GM12878 (cell line): ENCODE measurements around the gene ASB15. TPM values are rescaled to one million over a fixed set of nuclear protein-coding genes. Genes with fewer than 3 reads are reported as not detected.

ENCODE experiments used
- ATAC-seq: fragments of 200-7000 bp; cut with Tn5 transposase; 3 replicates; pipeline ENCODE4 v1.9.1; 2020; ENCODE audit warnings: mild to moderate bottlenecking, moderate library complexity
- BruUV-seq: library from RNA; stranded (reverse); fragments of 400-500 nt; replicated peaks from 2 replicates; lab custom pipeline; 2021; lab: Mats Ljungman, UMichigan
- CTCF ChIA-PET: fragments of 300-600 bp; sonication (Branson Sonifier 250); formaldehyde crosslinking; extraction: SDS; loops from one replicate; lab custom pipeline; 2021; ENCODE audit warnings: inconsistent platforms; lab: Yijun Ruan, JAX
- POLR2A ChIA-PET: fragments of 350-600 bp; formaldehyde crosslinking; extraction: SDS; loops from one replicate; lab custom pipeline; 2021; ENCODE audit warnings: inconsistent platforms; lab: Charles Lee
- RAD21 ChIA-PET: fragments of 300-600 bp; sonication (Branson Sonifier 250); formaldehyde crosslinking; loops from one replicate; lab custom pipeline; 2023; ENCODE audit warnings: antibody characterized with exemption; ENCODE audit not compliant: unreplicated experiment; lab: Charles Lee
- SMC1A ChIA-PET: fragments of 300-600 bp; sonication (Branson Sonifier 250); formaldehyde crosslinking; loops from one replicate; lab custom pipeline; 2023; ENCODE audit not compliant: unreplicated experiment, uncharacterized antibody; lab: Charles Lee
- DNase-seq: peaks from one replicate; pipeline ENCODE4 v3.0.0-alpha.2; 2011; ENCODE audit warnings: low read depth, low spot score
- FAIRE-seq: peaks from 3 replicates; lab custom pipeline; 2011; peaks lifted over from hg19 to GRCh38; lab: Jason Lieb, UNC
- H2AFZ ChIP-seq: 2 replicates; pipeline ENCODE4 v1.6.0; 2011; ENCODE audit warnings: low read depth, low read length, control low read depth; ENCODE audit not compliant: control insufficient read depth
- H3K27ac ChIP-seq: 2 replicates; pipeline ENCODE4 v1.5.1; 2011; ENCODE audit warnings: control low read depth; ENCODE audit not compliant: control insufficient read depth, insufficient read depth
- H3K27me3 ChIP-seq, 2 experiments: replicated peaks in 1 of 2; 2 replicates each; pipeline versions ENCODE4 v1.6.0 to v1.6.1; 2011; ENCODE audit warnings: low read length in 1 of 2; ENCODE audit not compliant: control insufficient read depth in 2 of 2, insufficient read depth in 2 of 2
- H3K36me3 ChIP-seq, 2 experiments: 2 replicates each; pipeline ENCODE4 v1.5.1; 2011; ENCODE audit warnings: low read length in 1 of 2; ENCODE audit not compliant: control insufficient read depth in 2 of 2, insufficient read depth in 2 of 2
- H3K4me1 ChIP-seq: 2 replicates; pipeline ENCODE4 v1.6.1; 2011; ENCODE audit warnings: mild to moderate bottlenecking, low read length, moderate library complexity, mixed read lengths; ENCODE audit not compliant: control insufficient read depth, insufficient read depth
- H3K4me2 ChIP-seq: 2 replicates; pipeline ENCODE4 v1.6.0; 2011; ENCODE audit warnings: control low read depth; ENCODE audit not compliant: control insufficient read depth, insufficient read depth
- H3K4me3 ChIP-seq: fragments of 200-600 bp; sonication (generic); 2 replicates; pipeline ENCODE4 v1.5.1; 2016
- H3K79me2 ChIP-seq: 2 replicates; pipeline ENCODE4 v1.6.0; 2011; ENCODE audit warnings: low read length; ENCODE audit not compliant: control insufficient read depth, insufficient read depth
- H3K9ac ChIP-seq: 2 replicates; pipeline ENCODE4 v1.8.0; 2011; ENCODE audit warnings: low read length, control low read depth, mixed read lengths; ENCODE audit not compliant: control insufficient read depth, insufficient read depth
- H3K9me3 ChIP-seq: replicated peaks from 3 replicates; pipeline ENCODE4 v1.5.1; 2011; ENCODE audit warnings: mild to moderate bottlenecking, low read length; ENCODE audit not compliant: control insufficient read depth, insufficient read depth
- H4K20me1 ChIP-seq: 2 replicates; pipeline ENCODE4 v1.6.0; 2011; ENCODE audit not compliant: control insufficient read depth, insufficient read depth
- ATF7 ChIP-seq: fragments of 450-650 bp; IDR thresholded peaks from 2 replicates; pipeline ENCODE4 v1.6.1; 2016; ENCODE audit warnings: low read depth, mild to moderate bottlenecking
- CBX5 ChIP-seq: sonication (generic); IDR thresholded peaks from 2 replicates; pipeline ENCODE4 v1.6.1; 2016; ENCODE audit warnings: low read depth, moderate library complexity, mild to moderate bottlenecking, inconsistent platforms
- CEBPZ ChIP-seq: fragments of 150-350 bp; IDR thresholded peaks from 2 replicates; pipeline ENCODE4 v1.6.1; 2016; ENCODE audit warnings: low read depth, low read length
- EP300 ChIP-seq, 2 experiments: fragments of 150-350 bp in 1 of 2; IDR thresholded peaks; 2 replicates each; pipeline ENCODE4 v1.6.1; 2011 to 2012; ENCODE audit warnings: low read depth in 2 of 2, low read length in 2 of 2, borderline replicate concordance in 1 of 2, improper control_type of control experiment in 1 of 2, inconsistent platforms in 1 of 2; ENCODE audit not compliant: control insufficient read depth in 1 of 2
- FOXK2 ChIP-seq: fragments of 450-650 bp; IDR thresholded peaks from 2 replicates; pipeline ENCODE4 v1.6.1; 2017; ENCODE audit warnings: mild to moderate bottlenecking, moderate library complexity
- HDAC6 ChIP-seq: fragments of 200-600 bp; sonication (generic); IDR thresholded peaks from one replicate; pipeline ENCODE4 v1.8.0; 2017; ENCODE audit warnings: antibody characterized with exemption; ENCODE audit not compliant: unreplicated experiment
- IKZF2 ChIP-seq, 2 experiments: fragments of 450-650 bp; IDR thresholded peaks; 2 replicates each; pipeline ENCODE4 v1.6.1; 2017; ENCODE audit warnings: mild to moderate bottlenecking in 2 of 2, moderate library complexity in 2 of 2
- KLF5 ChIP-seq: fragments of 450-650 bp; IDR thresholded peaks from 2 replicates; pipeline ENCODE4 v1.6.1; 2014; ENCODE audit warnings: mild to moderate bottlenecking; ENCODE audit not compliant: partially characterized antibody
- NBN ChIP-seq: fragments of 450-650 bp; IDR thresholded peaks from 2 replicates; pipeline ENCODE4 v1.6.1; 2016
- NFYA ChIP-seq: IDR thresholded peaks from 2 replicates; pipeline ENCODE4 v1.6.1; 2011; ENCODE audit warnings: low read depth, mild to moderate bottlenecking, low read length, improper control_type of control experiment, borderline replicate concordance
- RB1 ChIP-seq: fragments of 450-650 bp; formaldehyde crosslinking; IDR thresholded peaks from 2 replicates; pipeline ENCODE4 v1.6.1; 2017; ENCODE audit warnings: mild to moderate bottlenecking, borderline replicate concordance
- RCOR1 ChIP-seq: conservative IDR thresholded peaks from 2 replicates; pipeline ENCODE4 v1.6.1; 2012; ENCODE audit warnings: low read depth, low read length, improper control_type of control experiment
- SREBF1 ChIP-seq: IDR thresholded peaks from 2 replicates; pipeline ENCODE4 v1.6.1; 2012; ENCODE audit warnings: mild to moderate bottlenecking, low read length
- TAF1 ChIP-seq: IDR thresholded peaks from 2 replicates; pipeline ENCODE4 v1.6.1; 2011; ENCODE audit warnings: mild to moderate bottlenecking, low read depth, low read length, borderline replicate concordance
- whole genome bisulfite sequencing: methylation state at CpG from one replicate; pipeline ENCODE4 v1.1.6; 2016; ENCODE audit warnings: low lambda C conversion rate; ENCODE audit not compliant: insufficient replicate concordance, insufficient coverage; ENCODE audit errors: missing lambda C conversion rate; 5-methylcytosine and 5-hydroxymethylcytosine counted together
- in situ Hi-C: fragments of 300-500 bp; cut with MboI; formaldehyde crosslinking; loops from 9 replicates; pipeline ENCODE4 v1.14.3; 2018; ENCODE audit warnings: mixed read lengths
- intact Hi-C: fragments of 100-400 bp; cut with micrococcal nuclease; formaldehyde crosslinking; loops from one replicate; pipeline ENCODE4 v1.14.2; 2022; ENCODE audit not compliant: unreplicated experiment
- polyA plus RNA-seq, 11 experiments: library from polyadenylated mRNA; depleted of rRNA in 4 of 11; unstranded in 6 of 11; stranded (reverse) in 5 of 11; fragments of >200 nt; fragmentation: Nextera tagmentation in 4 of 11; fragmentation: Illumina TruSeq in 1 of 11; extraction: Ambion mirVana in 4 of 11; extraction: Trizol in 1 of 11; gene quantifications; 1 replicate in 1 of 11; 2 replicates in 10 of 11; pipeline versions ENCODE4 v1.2.1 to v1.2.3, GENCODE V29; 2011 to 2016; ENCODE audit warnings: inconsistent platforms in 2 of 11, missing spikeins in 2 of 11, low read depth in 1 of 11
- total RNA-seq, 4 experiments: library from RNA; depleted of rRNA in 3 of 4; stranded (reverse); fragments of >200 nt in 3 of 4; fragmentation: Illumina TruSeq in 1 of 4; extraction: Trizol in 1 of 4; gene quantifications; 2 replicates each; pipeline versions ENCODE4 v1.2.1 to v1.2.3, GENCODE V29; 2013 to 2021

Gene ASB15
- total and polyA plus RNA-seq, 10 of the 15 experiments (the other 5 are each of a cell fraction or from before 2014, with no cell fraction given), result not detected

GRCh38 chr7:123621707-123622106, 20.1 kb downstream of the ASB15 start:
- no peak overlapping the region for H3K9ac ChIP-seq
- no peak overlapping the region for H3K27ac ChIP-seq
- H3K27me3 ChIP-seq, result no peaks in the 10 kb centered on the region
- BruUV-seq, result no TSS peak
- ChIA-PET POLR2A (no interaction called here), CTCF (interaction anchor here (3.4 to 4.0 kb wide), 2 partner anchors 15 to 250 kb away, joined by 25 to 26 read pairs; no protein-coding TSS in a partner anchor), SMC1A (no interaction called here), RAD21 (interaction anchor here (1.5 kb wide), 1 partner anchor 250 kb away, joined by 3 read pairs; no protein-coding TSS in a partner anchor)
- no peaks in the 10 kb centered on the region for H4K20me1 ChIP-seq
- ATAC-seq (no peak), FAIRE-seq (no peak), DNase-seq (no peak)
- in situ Hi-C loops (no loop called here), intact Hi-C loops (loop anchor here (5.0 kb wide), 1 partner anchor 129 kb away; no protein-coding TSS in a partner anchor)
- no peaks in the 10 kb centered on the region for H3K36me3 ChIP-seq
- no peaks in the 10 kb centered on the region for H3K4me1 ChIP-seq
- H3K4me2 ChIP-seq, result no peak overlapping the region
- H3K4me3 ChIP-seq, result no peak overlapping the region
- WGBS, result 16% methylated on average over 4 of the region's 4 CpGs
- no peaks in the 10 kb centered on the region for H3K9me3 ChIP-seq
- no peak overlapping the region for H2AFZ ChIP-seq
- TF ChIP-seq IKZF2 (IDR thresholded peaks at IDR 0.05), result no peak
- TF ChIP-seq CBX5, result no peak
- TF ChIP-seq RCOR1, result no peak
- TF ChIP-seq KLF5, result no peak
- no peak for TF ChIP-seq SREBF1
- no peak for TF ChIP-seq NFYA
- H3K79me2 ChIP-seq, result no peaks in the 10 kb centered on the region

DNA sequence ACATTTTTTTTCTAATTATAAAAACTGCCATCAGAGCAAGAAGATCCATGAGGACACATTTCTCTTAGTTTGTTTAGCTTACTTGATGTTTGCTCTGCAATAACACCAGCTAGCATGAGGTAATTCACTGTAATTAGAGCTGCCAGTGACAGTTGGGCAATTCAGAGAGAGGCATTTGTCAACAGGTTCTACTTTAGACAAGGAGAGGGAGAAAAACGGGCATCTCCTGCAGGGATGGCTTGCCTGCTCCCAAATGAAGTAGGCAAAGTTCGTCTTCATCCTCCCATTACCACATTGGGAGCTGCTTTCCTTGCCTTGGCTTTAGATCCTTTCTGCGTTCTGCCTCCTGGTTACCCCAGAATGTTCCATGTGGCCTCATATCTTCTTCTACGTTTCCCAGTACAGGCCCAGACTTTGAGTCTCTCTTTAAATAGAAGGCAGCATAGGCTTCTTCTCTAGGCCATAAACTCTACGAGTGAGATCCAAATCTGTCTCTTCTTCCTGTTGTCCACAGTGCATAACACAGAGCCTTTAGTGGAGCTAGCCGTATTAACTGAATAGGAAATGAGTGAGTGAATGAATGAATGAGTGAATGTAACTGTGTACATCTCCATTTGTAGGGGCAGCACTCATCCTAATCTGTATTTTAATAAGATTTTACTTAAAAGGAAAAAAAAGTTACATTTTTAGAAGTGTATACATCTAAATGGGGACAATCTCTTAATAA, 21.2 kb downstream of the ASB15 start:
- ATAC-seq (no peak), FAIRE-seq (no peak), DNase-seq (no peak)
- intact Hi-C loops (loop anchor here (5.0 kb wide), 1 partner anchor 131 kb away; no protein-coding TSS in a partner anchor), in situ Hi-C loops (no loop called here)
- ChIA-PET SMC1A (interaction anchor here (0.6 kb wide), 1 partner anchor 1223 kb away, joined by 3 read pairs; no protein-coding TSS in a partner anchor), CTCF (interaction anchor here (1.9 to 4.3 kb wide), 7 partner anchors 14 to 252 kb away, joined by 6 to 37 read pairs (median 16); no protein-coding TSS in a partner anchor), POLR2A (no interaction called here), RAD21 (interaction anchor here (1.5 kb wide), 1 partner anchor 249 kb away, joined by 3 read pairs; no protein-coding TSS in a partner anchor)
- H3K4me1 ChIP-seq, result no peaks in the 10 kb centered on the region
- H4K20me1 ChIP-seq, result no peaks in the 10 kb centered on the region
- H3K4me3 ChIP-seq, result no peak overlapping the region
- H3K9me3 ChIP-seq, result no peaks in the 10 kb centered on the region
- BruUV-seq, result no TSS peak
- no peaks in the 10 kb centered on the region for H3K27me3 ChIP-seq
- H3K4me2 ChIP-seq, result no peak overlapping the region
- no peaks in the 10 kb centered on the region for H3K36me3 ChIP-seq
- H3K27ac ChIP-seq, result no peak overlapping the region
- WGBS, result 34% methylated on average over 6 of the region's 6 CpGs
- no peak overlapping the region for H3K9ac ChIP-seq
- no peak overlapping the region for H2AFZ ChIP-seq
- H3K79me2 ChIP-seq, result no peaks in the 10 kb centered on the region
- TF ChIP-seq NFYA (no peak), TAF1 (no peak), CEBPZ (no peak), IKZF2 (IDR thresholded peaks at IDR 0.05) (no peak), EP300 (IDR thresholded peaks at IDR 0.05; ENCODE audit: borderline replicate concordance in 1 of 2, control insufficient read depth in 1 of 2, low read depth in 2 of 2, low read length in 2 of 2) (no peak), RB1 (no peak), ATF7 (no peak), NBN (no peak), HDAC6 (no peak), FOXK2 (no peak)
